Activated CD8-positive, alpha-beta memory T cell treated with anti-CD3 and anti-CD28 coated beads, Interleukin-2, amount 50 U/mL, for 24 hours (primary cell): ENCODE data around the gene TP53RK.

Source experiments
- DNase-seq: peaks from one replicate; pipeline ENCODE4 v3.0.0-alpha.2; 2020; ENCODE audit errors: extremely low read depth

Gene TP53RK

GRCh38 chr20:46689082-46689753, at the start of gene TP53RK:
TSS of gene TP53RK (minus strand) at chr20:46689444. CDS start at chr20:46689414, 30 bp downstream.
- peak; percentile 95 for DNase-seq

- DNase-seq, result no peak
Measured at GRCh38 chr20:46735436-46735835, 46.2 kb upstream of the TP53RK start.

- DNase-seq, result no peak
Measured at GRCh38 chr20:46731770-46732169, 42.5 kb upstream of the TP53RK start.

GRCh38 chr20:46725186-46726165, 36.2 kb upstream of the TP53RK start:
- no peak for DNase-seq

GRCh38 chr20:46724343-46724959, 35.2 kb upstream of the TP53RK start:
- DNase-seq, result no peak

- no peak for DNase-seq
Measured at GRCh38 chr20:46723039-46723438, 33.8 kb upstream of the TP53RK start.

- no peak for DNase-seq
Measured at GRCh38 chr20:46722450-46722849, 33.2 kb upstream of the TP53RK start.

GRCh38 chr20:46721476-46721875, 32.2 kb upstream of the TP53RK start:
- DNase-seq, result no peak

- no peak for DNase-seq
Measured at GRCh38 chr20:46720776-46721425, 31.7 kb upstream of the TP53RK start.

- no peak for DNase-seq
Measured at GRCh38 chr20:46720019-46720418, 30.8 kb upstream of the TP53RK start.

GRCh38 chr20:46717818-46718541, 28.7 kb upstream of the TP53RK start:
- DNase-seq, result no peak

- DNase-seq, result no peak
Measured at GRCh38 chr20:46715292-46715756, 26.1 kb upstream of the TP53RK start.

GRCh38 chr20:46713957-46714834, 25.0 kb upstream of the TP53RK start:
- DNase-seq, result no peak

GRCh38 chr20:46712056-46712636, 22.9 kb upstream of the TP53RK start:
- DNase-seq, result no peak

- no peak for DNase-seq
Measured at GRCh38 chr20:46710153-46710913, 21.1 kb upstream of the TP53RK start.

GRCh38 chr20:46709459-46710152, 20.4 kb upstream of the TP53RK start, which contains the start of gene SLC2A10:
TSS of gene SLC2A10 (plus strand) at chr20:46709649. CDS start at chr20:46709737, 88 bp downstream.
- no peak for DNase-seq

- no peak for DNase-seq
Measured at GRCh38 chr20:46709055-46709458, 19.8 kb upstream of the TP53RK start.

- no peak for DNase-seq
Measured at GRCh38 chr20:46708172-46708860, 19.1 kb upstream of the TP53RK start.
